ENCODE results near the gene DFFA. TPM values are rescaled to one million over a fixed set of nuclear protein-coding genes. Genes with fewer than 3 reads are reported as not detected.
A peak's percentile ranks its signal among the peaks of the same experiment; 100 is the strongest.

The DFFA gene
- total and polyA plus RNA-seq, 2 of the 4 experiments (the other 2 are of a cell fraction): 28.1 to 62.6 TPM

DNA sequence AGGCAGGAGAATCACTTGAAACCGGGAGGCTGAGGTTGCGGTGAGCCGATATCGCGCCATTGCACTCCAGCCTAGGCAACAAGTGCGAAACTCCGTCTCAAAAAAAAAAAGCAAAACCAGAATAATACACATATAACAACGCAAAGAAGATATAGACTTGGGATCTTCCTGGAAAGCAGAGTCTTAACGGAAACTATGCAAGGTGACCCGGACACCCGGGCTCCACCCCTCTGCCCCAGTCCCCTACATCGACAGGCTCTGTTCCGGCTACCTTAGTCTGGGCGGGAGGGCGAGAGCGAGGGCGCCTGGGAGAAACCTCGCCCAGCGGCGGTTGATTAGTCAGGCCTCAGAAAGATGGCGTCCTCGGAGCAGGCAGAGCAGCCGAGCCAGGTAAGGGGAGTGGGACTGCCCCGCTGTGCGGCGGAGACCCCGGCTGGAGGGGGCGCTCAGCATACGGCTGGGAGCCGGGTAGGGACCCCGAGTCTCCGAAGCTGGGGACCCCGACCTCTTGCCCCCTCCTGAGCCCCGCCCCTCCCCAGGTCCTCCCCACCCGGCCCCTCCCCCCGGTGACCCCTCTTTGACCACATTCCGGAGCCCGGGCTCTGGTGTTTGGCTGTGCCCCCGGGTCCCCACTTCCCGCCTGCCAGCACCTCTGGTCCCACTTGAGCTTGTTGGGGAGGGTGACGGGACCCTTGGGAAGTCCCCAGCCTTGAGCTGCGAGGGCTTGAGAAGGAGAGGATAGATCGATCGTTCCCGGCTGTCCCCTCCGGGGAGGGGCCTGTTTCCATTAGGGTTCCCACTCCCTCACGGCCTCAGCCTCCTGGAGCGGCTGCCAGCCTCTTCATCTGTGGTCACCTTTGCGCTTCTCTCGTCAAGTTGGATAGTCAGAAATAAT lies 2.5 kb upstream of the DFFA start, which contains the start of gene PEX14:
Gene PEX14 (plus strand): TSS at position 338 of the 895 bp plus-strand sequence. CDS start 17 bp downstream, at position 355.
- peaks cover 11% of the 10 kb centered on the region for H4K20me1 ChIP-seq (ENCODE audit: insufficient read depth, low read length)
- TF ChIP-seq, protein P1, sequence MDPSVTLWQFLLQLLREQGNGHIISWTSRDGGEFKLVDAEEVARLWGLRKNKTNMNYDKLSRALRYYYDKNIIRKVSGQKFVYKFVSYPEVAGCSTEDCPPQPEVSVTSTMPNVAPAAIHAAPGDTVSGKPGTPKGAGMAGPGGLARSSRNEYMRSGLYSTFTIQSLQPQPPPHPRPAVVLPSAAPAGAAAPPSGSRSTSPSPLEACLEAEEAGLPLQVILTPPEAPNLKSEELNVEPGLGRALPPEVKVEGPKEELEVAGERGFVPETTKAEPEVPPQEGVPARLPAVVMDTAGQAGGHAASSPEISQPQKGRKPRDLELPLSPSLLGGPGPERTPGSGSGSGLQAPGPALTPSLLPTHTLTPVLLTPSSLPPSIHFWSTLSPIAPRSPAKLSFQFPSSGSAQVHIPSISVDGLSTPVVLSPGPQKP (IDR thresholded peaks at IDR 0.05; ENCODE audit: borderline replicate concordance, low read depth, low read length): no peak
- TF ChIP-seq SMC3 (IDR thresholded peaks at IDR 0.05; ENCODE audit: low read depth, low read length) (no peak), RCOR1 (IDR thresholded peaks at IDR 0.05; ENCODE audit: insufficient replicate concordance, low read length) (no peak), MAFK (IDR thresholded peaks at IDR 0.05; ENCODE audit: low read depth, low read length) (no peak), FOS (IDR thresholded peaks at IDR 0.05; ENCODE audit: low read depth, low read length) (no peak), MAZ (IDR thresholded peaks at IDR 0.05; ENCODE audit: borderline replicate concordance, low read depth, low read length) (peak; percentile 91), POLR2A (IDR thresholded peaks at IDR 0.05; ENCODE audit: low read depth, low read length) (peak; percentile 49; the same call in 1 of the 2 replicates), MXI1 (IDR thresholded peaks at IDR 0.05; ENCODE audit: borderline replicate concordance, low read depth, low read length) (no peak), NFE2L2 (IDR thresholded peaks at IDR 0.05; ENCODE audit: low read depth, low read length) (no peak), RFX5 (IDR thresholded peaks at IDR 0.05; ENCODE audit: low read depth, low read length) (no peak), RAD21 (IDR thresholded peaks at IDR 0.05; ENCODE audit: low read length) (no peak), CEBPB (IDR thresholded peaks at IDR 0.05; ENCODE audit: low read depth, low read length) (no peak)
- H3K79me1 ChIP-seq (ENCODE audit: low read depth in 1 of 2, low read length in 2 of 2): peaks cover 15 to 50% of the 10 kb centered on the region in 2 experiments
- DNase-seq (peak; percentile 75), ATAC-seq (ENCODE audit: low read depth) (peak; percentile 89)
- peak within 1 kb of the TSS; percentile 36; the same call in 1 of the 2 replicates for H3K56ac ChIP-seq (ENCODE audit: extremely low read depth, insufficient read depth, low read length)
- peak within 1 kb of the TSS; percentile 65 to 88 for H4K8ac ChIP-seq (ENCODE audit: low read depth in 2 of 2, low read length in 2 of 2)
- H3K9me3 ChIP-seq (ENCODE audit: control insufficient read depth, insufficient read depth, low read length): no peaks in the 10 kb centered on the region
- no peaks in the 10 kb centered on the region; the same call in 1 of the 2 replicates for H3K36me3 ChIP-seq (ENCODE audit: control insufficient read depth, insufficient read depth, low read length)
- H3K4me1 ChIP-seq (ENCODE audit: control insufficient read depth, insufficient read depth, low read length): no peaks in the 10 kb centered on the region; the same call in 1 of the 2 replicates
- H2BK20ac ChIP-seq (ENCODE audit: low read depth, low read length): no peak within 1 kb of the TSS
- peak within 1 kb of the TSS; percentile 95 for H3K4me2 ChIP-seq (ENCODE audit: low read depth, low read length)
- H3K27me3 ChIP-seq (ENCODE audit: control insufficient read depth, insufficient read depth, low read length): no peaks in the 10 kb centered on the region
- peak within 1 kb of the TSS; percentile 79 for H3K9ac ChIP-seq (ENCODE audit: low read depth, low read length)
- H3K14ac ChIP-seq (replicated peaks; ENCODE audit: low read depth, low read length): peak within 1 kb of the TSS; percentile 10
- H3K4ac ChIP-seq (ENCODE audit: low read depth, low read length): peak within 1 kb of the TSS; percentile 73
- peak within 1 kb of the TSS; percentile 63; the same call in 1 of the 2 replicates for H2BK120ac ChIP-seq (ENCODE audit: low read depth, low read length)
- H3K23ac ChIP-seq (ENCODE audit: low read depth, low read length): peak within 1 kb of the TSS; percentile 84
- peak within 1 kb of the TSS; percentile 55 for H2BK5ac ChIP-seq (ENCODE audit: low read depth, low read length, poor library complexity, severe bottlenecking)
- H2AK9ac ChIP-seq (replicated peaks; ENCODE audit: low read depth, low read length, poor library complexity): peak within 1 kb of the TSS; percentile 97
- WGBS, 2 experiments (ENCODE audit: extremely low coverage in 2 of 2, insufficient read length in 1 of 2): 75% methylated on average over 8 of the region's 50 CpGs; no CpG with 5 or more reads in 1 of the 2 experiments
- no peak within 1 kb of the TSS for H2BK15ac ChIP-seq (ENCODE audit: low read depth, low read length)
- intact Hi-C loops (cut with micrococcal nuclease): no loop called here
- peak within 1 kb of the TSS; percentile 79 for H3K27ac ChIP-seq (ENCODE audit: insufficient read depth, low read length)
- H3K4me3 ChIP-seq (ENCODE audit: insufficient read depth, low read depth, low read length): peak within 1 kb of the TSS; percentile 94
- BruUV-seq (replicated peaks): no TSS peak
- ChIA-PET CTCF (interaction anchor here (1.0 kb wide), 1 partner anchor 25 kb away, joined by 3 read pairs; the partner anchor contains the start of gene CORT), POLR2A (ENCODE audit: unreplicated experiment) (interaction anchor here (0.6 kb wide), 1 partner anchor 87 kb away, joined by 3 read pairs; no protein-coding TSS in a partner anchor)
- H2AFZ ChIP-seq (replicated peaks; ENCODE audit: low read length, poor library complexity): peak within 1 kb of the TSS; percentile 96
- peak within 1 kb of the TSS; percentile 20; the same call in 1 of the 2 replicates for H3K18ac ChIP-seq (ENCODE audit: low read depth, low read length)
- H2AK5ac ChIP-seq (ENCODE audit: low read depth, low read length): peak within 1 kb of the TSS; percentile 41
- H4K5ac ChIP-seq (ENCODE audit: low read depth, low read length): peak within 1 kb of the TSS; percentile 68
- dilution Hi-C loops (cut with HindIII; ENCODE audit: low sequenced_read_pairs, unreplicated experiment): no loop called here
- in situ Hi-C loops (cut with MboI; ENCODE audit: low sequenced_read_pairs): no loop called here
- H3K9me1 ChIP-seq (ENCODE audit: insufficient read depth, low read length): no peaks in the 10 kb centered on the region; the same call in 1 of the 2 replicates
- peak within 1 kb of the TSS; percentile 71 for H4K91ac ChIP-seq (ENCODE audit: insufficient read depth, low read depth, low read length)
